Esophagus muscularis mucosa (tissue), 4 donors: ENCODE data around the gene ADCY10. TPM values are rescaled to one million over a fixed set of nuclear protein-coding genes. Genes with fewer than 3 reads are reported as not detected.

Experiments used
- DNase-seq: peaks from one replicate; pipeline ENCODE4 v3.0.0-alpha.2; 2017; ENCODE audit errors: extremely low spot score
- H3K27ac ChIP-seq, 4 donors: fragments of 200-600 bp; sonication (generic); replicated peaks in 1 of 4; 1 replicate in 3 of 4; 2 replicates in 1 of 4; pipeline ENCODE4 v1.5.1; 2016 to 2019; ENCODE audit warnings: mild to moderate bottlenecking in 1 of 4
- H3K27me3 ChIP-seq, 4 donors: fragments of 200-600 bp; sonication (generic); one replicate each; pipeline versions ENCODE4 v1.5.1 to v1.6.0; 2016 to 2019
- H3K36me3 ChIP-seq, 4 donors: fragments of 200-600 bp; sonication (generic); one replicate each; pipeline ENCODE4 v1.5.1; 2016 to 2019
- H3K4me1 ChIP-seq, 4 donors: fragments of 200-600 bp; sonication (generic); one replicate each; pipeline ENCODE4 v1.5.1; 2016 to 2019
- H3K4me3 ChIP-seq, 4 donors: fragments of 200-600 bp; sonication (generic); 1 replicate in 2 of 4; 2 replicates in 2 of 4; pipeline ENCODE4 v1.5.1; 2016 to 2019; ENCODE audit warnings: mild to moderate bottlenecking in 4 of 4, moderate library complexity in 1 of 4
- H3K9me3 ChIP-seq, 4 donors: fragments of 200-600 bp; sonication (generic); 1 replicate in 3 of 4; 2 replicates in 1 of 4; pipeline ENCODE4 v1.5.1; 2016 to 2019
- CTCF ChIP-seq, 3 experiments: fragments of 200-600 bp in 2 of 3; fragments of 450-650 bp in 1 of 3; sonication (generic) in 2 of 3; IDR thresholded peaks; one replicate each; pipeline ENCODE4 v1.5.1; 2017 to 2019; ENCODE audit warnings: antibody characterized with exemption in 3 of 3, mild to moderate bottlenecking in 2 of 3, moderate library complexity in 1 of 3
- EP300 ChIP-seq: sonication (generic); formaldehyde crosslinking; IDR thresholded peaks from one replicate; pipeline ENCODE4 v1.6.1; 2017; ENCODE audit warnings: antibody characterized with exemption
- POLR2A ChIP-seq: fragments of 450-650 bp; IDR thresholded peaks from one replicate; pipeline ENCODE4 v1.6.1; 2017; ENCODE audit warnings: antibody characterized with exemption, moderate library complexity, mild to moderate bottlenecking, low read depth
- POLR2AphosphoS5 ChIP-seq, 2 donors: sonication (generic); formaldehyde crosslinking; IDR thresholded peaks; one replicate each; pipeline ENCODE4 v1.6.1; 2017; ENCODE audit warnings: antibody characterized with exemption in 2 of 2
- WGBS: methylation state at CpG from one replicate; pipeline ENCODE4 v1.1.5; 2018; 5-methylcytosine and 5-hydroxymethylcytosine counted together
- intact Hi-C: fragments of 100-400 bp; cut with DNase I; formaldehyde crosslinking; loops from one replicate; pipeline ENCODE4 v1.15.1; 2023
- total RNA-seq, 4 donors: library from RNA; depleted of rRNA; stranded (reverse); fragments of >200 nt; gene quantifications; one replicate each; pipeline versions ENCODE4 v1.1.0 to v1.2.1, GENCODE V29; 2016

Gene ADCY10
- total RNA-seq, 4 donors from 2014 or later: under 0.01 to 0.29 (median 0.21) TPM

DNA sequence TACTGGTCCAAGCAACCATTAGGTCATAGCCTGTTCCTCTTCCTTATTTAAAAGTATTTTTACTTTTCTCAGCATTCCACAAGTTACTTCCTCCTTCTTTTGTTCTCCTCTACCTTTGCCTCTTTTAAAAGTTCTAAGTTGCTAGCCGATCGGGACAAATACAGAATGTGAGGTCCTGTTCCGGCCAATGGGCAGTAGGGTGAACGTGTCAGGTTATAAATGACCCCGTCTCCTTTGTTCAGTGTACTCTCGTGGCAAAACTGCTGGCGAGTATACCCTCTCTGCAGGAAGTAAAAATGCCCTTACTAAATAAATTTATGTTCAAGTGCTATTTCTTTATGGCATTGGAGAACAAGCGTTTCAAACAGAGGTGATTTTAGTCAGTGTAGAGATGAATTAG lies 2.5 kb downstream of the ADCY10 start:
- Histone ChIP-seq H3K4me3 (no peak overlapping the region), H3K9me3 (no peaks in the 10 kb centered on the region), H3K36me3 (peaks cover 0 to 12% (median 9%) of the 10 kb centered on the region in 4 donors), H3K27ac (no peak overlapping the region), H3K27me3 (no peaks in the 10 kb centered on the region), H3K4me1 (peaks cover 4 to 26% (median 16%) of the 10 kb centered on the region in 4 donors)
- intact Hi-C loops: no loop called here
- WGBS: 70% methylated on average over 8 of the region's 8 CpGs
- no peak for TF ChIP-seq EP300
- TF ChIP-seq POLR2A: no peak
- no peak for TF ChIP-seq CTCF (IDR thresholded peaks at IDR 0.05)
- no peak for TF ChIP-seq POLR2AphosphoS5 (IDR thresholded peaks at IDR 0.05)
- DNase-seq: no peak

DNA sequence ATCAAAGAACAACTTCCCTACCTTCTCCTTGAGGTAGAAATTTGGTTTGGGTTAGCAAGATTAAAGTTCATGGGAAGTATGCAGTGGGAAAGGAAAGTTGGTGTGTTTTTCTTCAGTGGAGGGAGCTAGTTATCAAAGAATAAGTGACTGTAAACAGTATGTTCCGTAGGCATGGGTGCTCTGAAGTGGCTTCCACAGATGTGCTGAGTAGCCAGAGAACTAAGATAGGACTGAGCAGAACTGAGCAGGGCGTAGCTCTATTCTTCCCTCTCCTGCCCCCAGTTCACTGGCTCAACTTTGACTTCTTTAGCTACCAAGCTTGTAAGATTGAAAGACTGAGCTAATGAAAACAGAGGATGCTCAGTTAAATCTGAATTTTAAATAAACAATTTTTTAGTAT lies 3.4 kb downstream of the ADCY10 start:
- no peak for TF ChIP-seq EP300
- 70% methylated on average over 2 of the region's 2 CpGs for WGBS
- no peaks in the 10 kb centered on the region for H3K9me3 ChIP-seq
- H3K4me3 ChIP-seq: no peak overlapping the region
- intact Hi-C loops: no loop called here
- no peaks in the 10 kb centered on the region for H3K27me3 ChIP-seq
- no peak overlapping the region for H3K27ac ChIP-seq
- no peak for DNase-seq
- H3K4me1 ChIP-seq: peaks cover 4 to 26% (median 16%) of the 10 kb centered on the region in 4 donors
- H3K36me3 ChIP-seq: peaks cover 0 to 4% (median 3%) of the 10 kb centered on the region in 4 donors

DNA sequence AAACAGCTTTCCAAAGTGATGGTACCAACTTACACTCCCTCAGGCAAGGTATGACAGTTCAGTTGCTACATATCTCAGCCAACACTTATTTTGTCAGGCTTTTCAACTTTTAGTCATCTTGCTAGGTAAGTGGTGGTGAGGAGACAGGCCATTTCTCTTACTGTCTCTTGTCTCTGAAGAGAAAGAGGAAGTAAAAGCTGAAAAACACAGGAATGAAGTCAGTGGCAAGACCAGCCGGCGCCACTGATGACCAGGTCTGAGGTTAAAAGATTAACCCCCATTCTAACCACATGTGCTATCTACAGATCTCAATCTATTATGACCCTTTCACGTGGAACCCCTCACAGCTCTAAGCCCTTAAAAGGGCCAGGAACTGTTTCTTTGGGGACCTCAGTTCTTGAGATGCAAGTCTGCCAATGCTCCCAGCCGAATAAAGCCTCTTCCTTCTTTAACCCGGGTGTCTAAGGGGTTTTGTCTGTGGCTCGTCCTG lies 4.2 kb downstream of the ADCY10 start:
- intact Hi-C loops: no loop called here
- TF ChIP-seq POLR2A (no peak), POLR2AphosphoS5 (IDR thresholded peaks at IDR 0.05) (no peak), EP300 (no peak), CTCF (IDR thresholded peaks at IDR 0.05) (no peak)
- peaks cover 4 to 19% (median 12%) of the 10 kb centered on the region in 4 donors for H3K4me1 ChIP-seq
- no peak for DNase-seq
- no peak overlapping the region for H3K4me3 ChIP-seq
- H3K27ac ChIP-seq: no peak overlapping the region
- no peaks in the 10 kb centered on the region for H3K27me3 ChIP-seq
- H3K9me3 ChIP-seq: no peaks in the 10 kb centered on the region
- 85% methylated on average over 6 of the region's 6 CpGs for WGBS
- H3K36me3 ChIP-seq: no peaks in the 10 kb centered on the region

DNA sequence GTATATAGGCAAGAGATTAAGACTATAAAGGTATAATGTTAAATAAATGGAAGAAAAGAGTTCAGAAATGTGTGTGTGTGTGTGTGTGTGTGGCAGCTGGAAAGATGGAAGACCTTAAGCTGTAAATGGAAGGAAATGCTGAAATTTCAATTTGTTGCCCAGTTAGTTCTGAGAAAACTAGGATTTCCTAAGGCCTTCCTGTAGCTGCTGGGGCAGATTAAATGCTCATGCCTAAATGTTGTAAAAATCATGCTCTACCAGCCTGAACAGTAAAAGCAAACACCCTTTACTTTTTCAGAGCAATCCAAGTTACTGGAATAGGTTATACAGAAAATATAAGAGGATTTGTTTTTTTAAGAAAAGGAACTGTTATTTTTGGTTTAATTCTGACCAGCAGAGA lies 8.3 kb downstream of the ADCY10 start:
- no peak overlapping the region for H3K4me3 ChIP-seq
- intact Hi-C loops: no loop called here
- no peaks in the 10 kb centered on the region for H3K36me3 ChIP-seq
- H3K9me3 ChIP-seq: no peaks in the 10 kb centered on the region
- no peaks in the 10 kb centered on the region for H3K27me3 ChIP-seq
- TF ChIP-seq CTCF (IDR thresholded peaks at IDR 0.05): no peak
- no peak for TF ChIP-seq EP300
- no peak for TF ChIP-seq POLR2A
- no peak for TF ChIP-seq POLR2AphosphoS5 (IDR thresholded peaks at IDR 0.05)
- no peak overlapping the region for H3K27ac ChIP-seq
- DNase-seq: no peak
- peaks cover 0 to 12% (median 7%) of the 10 kb centered on the region in 4 donors for H3K4me1 ChIP-seq

- H3K27ac ChIP-seq: no peak overlapping the region
- no peak overlapping the region for H3K4me3 ChIP-seq
- intact Hi-C loops: no loop called here
- H3K4me1 ChIP-seq: peaks cover 0 to 10% (median 3%) of the 10 kb centered on the region in 4 donors
- DNase-seq: no peak
- WGBS: 72% methylated on average over 3 of the region's 3 CpGs
- TF ChIP-seq EP300: no peak
- TF ChIP-seq POLR2A: no peak
- TF ChIP-seq POLR2AphosphoS5 (IDR thresholded peaks at IDR 0.05): no peak
- no peak for TF ChIP-seq CTCF (IDR thresholded peaks at IDR 0.05)
- no peaks in the 10 kb centered on the region for H3K9me3 ChIP-seq
- no peaks in the 10 kb centered on the region for H3K36me3 ChIP-seq
- H3K27me3 ChIP-seq: no peaks in the 10 kb centered on the region
Observed at GRCh38 chr1:167905182-167905581, 8.8 kb downstream of the ADCY10 start.
